ENCODE measurements around the gene MAML1.

Gene MAML1

DNA sequence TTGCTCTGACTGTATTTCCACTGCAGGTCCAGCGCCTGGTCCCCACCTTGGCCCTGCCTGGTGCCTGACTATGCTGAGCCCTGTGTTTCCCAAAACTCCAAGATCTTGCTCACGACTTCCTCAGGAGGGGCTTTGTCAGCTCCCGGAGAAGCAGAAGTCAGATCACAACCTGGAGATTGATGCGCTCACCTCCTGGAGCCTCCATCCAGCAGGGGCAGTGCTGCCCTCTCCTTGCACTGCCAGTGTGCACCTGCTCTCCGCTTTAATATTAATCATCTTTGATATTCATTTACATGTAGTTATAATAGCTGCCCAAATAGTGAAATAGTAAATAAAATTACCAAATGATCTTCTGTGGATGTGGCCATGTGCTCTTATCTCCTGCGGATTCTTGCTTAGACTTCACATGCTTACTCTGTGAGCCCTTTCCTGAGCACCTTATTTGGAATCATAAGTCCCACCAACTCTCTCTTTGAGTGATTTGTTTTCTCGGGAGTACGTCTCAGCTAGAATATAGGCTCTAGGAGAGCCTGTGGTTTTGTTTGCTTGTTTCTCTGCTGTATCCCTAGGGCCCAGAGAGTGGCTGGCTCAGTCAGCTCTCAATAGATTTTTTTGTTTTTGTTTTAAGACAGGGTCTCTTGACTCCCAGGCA, 17.4 kb downstream of the MAML1 start:
- TF ChIP-seq, protein P1, sequence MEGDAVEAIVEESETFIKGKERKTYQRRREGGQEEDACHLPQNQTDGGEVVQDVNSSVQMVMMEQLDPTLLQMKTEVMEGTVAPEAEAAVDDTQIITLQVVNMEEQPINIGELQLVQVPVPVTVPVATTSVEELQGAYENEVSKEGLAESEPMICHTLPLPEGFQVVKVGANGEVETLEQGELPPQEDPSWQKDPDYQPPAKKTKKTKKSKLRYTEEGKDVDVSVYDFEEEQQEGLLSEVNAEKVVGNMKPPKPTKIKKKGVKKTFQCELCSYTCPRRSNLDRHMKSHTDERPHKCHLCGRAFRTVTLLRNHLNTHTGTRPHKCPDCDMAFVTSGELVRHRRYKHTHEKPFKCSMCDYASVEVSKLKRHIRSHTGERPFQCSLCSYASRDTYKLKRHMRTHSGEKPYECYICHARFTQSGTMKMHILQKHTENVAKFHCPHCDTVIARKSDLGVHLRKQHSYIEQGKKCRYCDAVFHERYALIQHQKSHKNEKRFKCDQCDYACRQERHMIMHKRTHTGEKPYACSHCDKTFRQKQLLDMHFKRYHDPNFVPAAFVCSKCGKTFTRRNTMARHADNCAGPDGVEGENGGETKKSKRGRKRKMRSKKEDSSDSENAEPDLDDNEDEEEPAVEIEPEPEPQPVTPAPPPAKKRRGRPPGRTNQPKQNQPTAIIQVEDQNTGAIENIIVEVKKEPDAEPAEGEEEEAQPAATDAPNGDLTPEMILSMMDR (IDR thresholded peaks at IDR 0.05; ENCODE audit: low read depth, low read length) = no peak
- no peak overlapping the region for H3K4me3 ChIP-seq (replicated peaks in 1 of 2; ENCODE audit: low read depth in 2 of 2, low read length in 2 of 2)
- DNase-seq (ENCODE audit: low read depth in 2 of 2) = no peak

DNA sequence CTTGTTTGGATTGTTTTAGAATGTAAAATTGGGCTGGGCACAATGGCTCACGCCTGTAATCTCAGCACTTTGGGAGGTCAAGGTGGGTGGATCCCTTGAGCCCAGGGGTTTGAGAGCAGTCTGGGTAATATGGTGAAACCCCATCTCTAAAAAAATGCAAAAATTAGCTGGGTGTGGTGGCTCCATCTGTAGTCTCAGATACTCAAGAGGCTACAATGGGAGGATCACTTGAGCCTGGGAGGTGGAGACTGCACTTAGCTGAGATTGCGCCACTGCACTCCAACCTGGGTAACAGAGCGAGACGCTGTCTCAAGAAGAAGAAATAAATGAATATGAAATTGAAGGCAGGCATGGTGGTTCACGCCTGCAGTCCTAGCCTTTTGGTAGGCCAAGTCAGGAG, 21.3 kb downstream of the MAML1 start:
- no peak for DNase-seq (ENCODE audit: low read depth in 2 of 2)
- no peak overlapping the region for H3K4me3 ChIP-seq (replicated peaks in 1 of 2; ENCODE audit: low read depth in 2 of 2, low read length in 2 of 2)
- TF ChIP-seq, protein P1 (IDR thresholded peaks at IDR 0.05; ENCODE audit: low read depth, low read length) = no peak

DNA sequence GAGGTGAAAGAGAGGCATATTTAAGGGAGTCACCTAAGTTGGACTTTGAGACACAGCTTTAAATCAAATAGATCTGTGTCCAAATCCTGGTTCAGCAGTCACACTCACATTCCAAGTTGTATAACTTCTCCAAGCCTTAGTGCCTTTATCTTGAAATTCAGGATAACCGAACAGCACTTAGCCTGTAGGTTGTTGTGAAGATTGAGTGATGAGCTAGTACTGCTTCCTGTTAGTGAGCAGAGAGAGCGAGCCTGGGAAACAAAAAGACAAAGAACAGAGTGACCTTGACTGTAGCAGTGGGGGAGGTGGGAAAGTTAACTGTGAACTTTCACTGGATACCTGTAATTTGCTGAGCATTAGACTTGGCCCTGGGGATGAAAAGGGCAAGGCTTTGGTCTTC, 22.4 kb downstream of the MAML1 start:
- no peak overlapping the region for H3K4me3 ChIP-seq (replicated peaks in 1 of 2; ENCODE audit: low read depth in 2 of 2, low read length in 2 of 2)
- TF ChIP-seq, protein P1 (IDR thresholded peaks at IDR 0.05; ENCODE audit: low read depth, low read length) = no peak
- peak in 1 of 2 donors; percentile 24 for DNase-seq (ENCODE audit: low read depth in 2 of 2)

GRCh38 chr5:179758955-179759354, 26.3 kb downstream of the MAML1 start:
- no peak for DNase-seq (ENCODE audit: low read depth in 2 of 2)
- TF ChIP-seq, protein P1 (IDR thresholded peaks at IDR 0.05; ENCODE audit: low read depth, low read length) = no peak
- H3K4me3 ChIP-seq (replicated peaks in 1 of 2; ENCODE audit: low read depth in 2 of 2, low read length in 2 of 2) = no peak overlapping the region

- no peak for DNase-seq (ENCODE audit: low read depth in 2 of 2)
- no peak overlapping the region for H3K4me3 ChIP-seq (replicated peaks in 1 of 2; ENCODE audit: low read depth in 2 of 2, low read length in 2 of 2)
- TF ChIP-seq, protein P1 (IDR thresholded peaks at IDR 0.05; ENCODE audit: low read depth, low read length) = no peak
Observed at GRCh38 chr5:179759581-179760551, 27.2 kb downstream of the MAML1 start.

- peak; percentile 26 to 61 for DNase-seq (ENCODE audit: low read depth in 2 of 2)
- H3K4me3 ChIP-seq (replicated peaks in 1 of 2; ENCODE audit: low read depth in 2 of 2, low read length in 2 of 2) = no peak overlapping the region
- TF ChIP-seq, protein P1 (IDR thresholded peaks at IDR 0.05; ENCODE audit: low read depth, low read length) = no peak
Observed at GRCh38 chr5:179762079-179762780, 29.6 kb downstream of the MAML1 start.

Data from cardiac fibroblast (primary cell).